CD4-positive, alpha-beta T cell treated with Interleukin-2 at 100 ng/mL for 4 hours (primary cell): ENCODE results near the gene CCDC88C.
A peak's percentile ranks its signal among the peaks of the same experiment; 100 is the strongest.

Experiments used
- DNase-seq: peaks from one replicate; pipeline ENCODE4 v3.0.0-alpha.2; 2020; ENCODE audit warnings: low spot score

Gene CCDC88C

DNA sequence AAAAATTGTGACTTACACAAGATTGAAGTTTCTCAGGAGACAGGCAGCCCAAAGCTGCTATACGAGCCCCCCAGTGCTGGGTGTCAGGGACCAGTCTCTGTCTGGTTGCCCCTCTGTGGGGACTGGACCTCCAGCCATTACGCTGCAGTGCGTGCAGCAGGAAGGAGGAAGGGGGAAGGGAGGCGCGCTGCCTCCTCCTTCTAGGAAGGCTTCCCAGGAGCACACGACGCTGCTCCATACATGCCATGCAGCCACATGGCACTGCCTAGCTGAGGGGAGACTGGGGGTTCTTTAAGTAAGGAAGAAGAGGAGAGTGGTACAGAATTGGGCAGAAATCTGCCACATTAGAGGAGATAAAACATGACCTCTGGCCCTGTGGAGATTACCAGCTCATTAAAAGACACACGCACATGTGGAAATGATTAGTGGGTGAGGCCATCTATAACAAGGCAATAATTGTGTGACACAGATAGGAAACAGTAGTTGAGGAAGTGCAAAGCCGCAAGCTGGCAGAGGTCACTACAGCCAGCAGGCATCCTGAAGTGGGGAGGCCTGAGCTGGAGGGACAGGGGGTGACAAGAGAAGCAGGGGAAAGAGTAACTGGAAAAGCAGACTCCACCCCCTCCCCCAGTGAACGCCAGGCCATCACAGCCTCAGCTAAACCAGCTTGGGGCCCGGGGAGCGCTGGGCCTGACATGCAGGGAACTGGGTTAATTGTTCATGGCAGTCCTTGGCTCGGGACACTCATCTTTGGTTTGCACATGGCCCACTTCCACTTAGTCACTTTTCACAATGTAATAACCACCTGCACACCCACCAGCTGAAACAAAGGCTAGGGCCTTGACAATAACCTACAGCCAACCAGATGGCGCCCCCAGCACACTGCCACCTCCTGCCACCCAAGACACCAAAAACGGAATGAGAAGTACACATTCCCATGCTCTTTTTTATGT lies 39.6 kb downstream of the CCDC88C start:
- DNase-seq, result peak; percentile 65

DNA sequence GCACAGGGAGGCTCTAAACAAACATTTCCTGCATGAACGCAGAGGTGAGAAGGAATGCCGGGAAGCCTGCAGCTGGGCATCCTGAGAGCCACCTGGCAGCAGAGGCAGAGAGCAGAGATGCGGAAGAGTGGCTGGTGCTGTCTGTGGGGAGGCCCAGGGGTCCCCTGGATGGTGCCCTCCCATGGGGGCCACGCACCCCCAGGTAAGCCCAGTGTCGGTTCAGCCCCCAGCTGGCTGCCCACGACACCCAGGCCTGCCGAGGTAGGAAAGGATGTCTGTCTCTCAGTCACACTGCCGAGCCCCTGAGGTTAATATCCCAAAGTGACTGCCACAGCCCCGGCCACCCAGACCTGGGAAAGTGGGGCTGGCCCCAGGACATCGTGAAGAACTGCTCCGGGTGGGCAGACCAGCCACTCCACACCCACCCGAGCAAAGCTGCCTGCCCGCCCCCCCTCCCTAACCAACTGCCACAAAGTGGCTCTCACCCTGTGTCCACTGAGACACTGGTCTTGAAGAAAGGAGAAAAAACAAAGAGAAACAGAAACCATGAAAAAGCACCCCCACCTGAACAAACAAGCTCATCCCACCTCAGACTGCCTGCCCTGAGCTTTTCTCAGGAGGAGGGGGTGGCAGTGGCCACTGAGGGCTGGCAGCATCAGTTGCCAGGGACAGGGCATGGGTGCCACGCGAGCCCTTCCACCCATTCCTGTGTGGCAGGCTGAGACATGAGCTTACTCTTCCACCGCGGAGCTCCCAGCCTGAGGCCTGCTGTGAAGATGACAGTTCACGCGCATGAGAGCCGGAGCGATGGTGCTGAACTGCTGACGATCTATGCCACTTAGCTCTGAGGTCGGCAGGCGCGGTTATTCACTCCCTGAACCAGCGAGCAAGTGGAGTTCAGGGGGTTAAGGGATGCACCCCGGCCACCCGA lies 40.8 kb downstream of the CCDC88C start:
- DNase-seq, result no peak

DNA sequence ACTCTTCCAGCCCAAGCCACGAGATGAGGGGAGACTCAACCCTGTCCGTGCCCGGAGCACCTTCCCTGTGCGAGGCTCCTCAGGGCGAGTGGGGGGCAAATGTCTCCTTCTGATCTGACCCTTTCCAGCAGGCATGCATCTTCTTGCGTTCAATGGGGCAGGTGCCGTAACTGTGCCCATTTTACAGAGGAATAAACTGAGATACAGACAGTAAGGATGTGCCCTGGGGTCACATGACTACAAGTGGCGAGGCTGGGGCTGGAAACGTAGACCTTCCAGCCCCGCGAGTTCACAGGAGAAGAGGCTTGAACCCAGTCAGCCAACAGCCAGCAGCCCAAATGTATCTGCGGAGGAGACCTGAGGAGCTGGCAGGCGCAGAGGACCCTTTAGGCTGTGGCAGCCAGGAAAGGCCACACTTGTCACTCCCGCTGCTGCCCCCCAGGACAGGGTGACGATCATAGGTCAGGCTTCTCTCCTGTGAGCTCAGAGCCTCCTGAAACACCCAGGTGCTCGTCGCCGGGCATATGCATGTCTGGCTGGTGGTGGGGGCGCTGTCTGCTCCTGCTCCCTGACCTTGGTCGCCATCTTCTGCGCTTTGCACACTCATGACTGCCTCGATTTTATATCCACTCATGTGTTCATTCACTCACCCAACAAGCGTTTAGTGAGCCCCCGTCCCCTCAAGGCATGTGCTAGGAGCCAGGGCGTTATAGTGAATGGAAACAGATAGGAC lies 41.7 kb downstream of the CCDC88C start:
- DNase-seq, result no peak

DNA sequence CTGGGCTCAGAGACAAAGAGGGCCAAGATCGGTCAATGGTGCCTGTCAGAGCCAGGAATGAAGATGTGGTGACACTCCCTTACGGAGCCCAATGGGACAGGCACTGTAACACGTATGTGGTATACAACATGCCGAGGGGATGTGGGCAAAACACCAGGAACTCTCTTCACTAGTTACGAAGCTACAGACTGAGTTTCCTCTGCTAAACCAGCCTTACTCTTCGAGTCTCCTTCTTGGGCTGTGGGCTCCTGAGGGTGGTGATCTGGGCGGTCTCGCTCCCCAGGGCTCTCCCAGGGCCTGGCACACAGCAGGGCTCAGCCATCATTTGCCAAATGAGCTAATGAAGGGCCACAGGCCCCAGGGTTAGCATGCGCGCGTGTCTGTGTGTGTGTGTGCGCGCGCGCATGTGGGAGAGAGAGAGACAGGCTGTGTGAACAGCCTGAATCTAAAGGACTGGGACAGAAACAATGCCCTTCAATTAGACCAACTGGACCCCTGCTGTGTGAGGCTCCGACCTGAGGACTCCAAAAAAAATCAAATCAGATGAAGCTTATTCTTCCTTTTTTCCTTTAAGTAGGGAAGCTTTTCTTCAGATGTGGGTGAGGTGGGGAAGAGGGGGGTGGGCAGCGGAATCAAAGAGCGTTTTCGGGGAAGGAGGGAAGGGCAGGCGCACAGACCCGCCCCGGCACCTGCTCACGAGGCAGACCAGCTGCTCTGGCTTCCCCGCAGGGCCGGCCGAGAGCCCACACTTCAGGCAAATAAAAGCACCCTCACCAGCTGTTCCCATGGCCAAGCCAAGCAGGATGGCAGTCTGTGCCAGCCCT lies 42.5 kb downstream of the CCDC88C start:
- DNase-seq, result no peak

DNA sequence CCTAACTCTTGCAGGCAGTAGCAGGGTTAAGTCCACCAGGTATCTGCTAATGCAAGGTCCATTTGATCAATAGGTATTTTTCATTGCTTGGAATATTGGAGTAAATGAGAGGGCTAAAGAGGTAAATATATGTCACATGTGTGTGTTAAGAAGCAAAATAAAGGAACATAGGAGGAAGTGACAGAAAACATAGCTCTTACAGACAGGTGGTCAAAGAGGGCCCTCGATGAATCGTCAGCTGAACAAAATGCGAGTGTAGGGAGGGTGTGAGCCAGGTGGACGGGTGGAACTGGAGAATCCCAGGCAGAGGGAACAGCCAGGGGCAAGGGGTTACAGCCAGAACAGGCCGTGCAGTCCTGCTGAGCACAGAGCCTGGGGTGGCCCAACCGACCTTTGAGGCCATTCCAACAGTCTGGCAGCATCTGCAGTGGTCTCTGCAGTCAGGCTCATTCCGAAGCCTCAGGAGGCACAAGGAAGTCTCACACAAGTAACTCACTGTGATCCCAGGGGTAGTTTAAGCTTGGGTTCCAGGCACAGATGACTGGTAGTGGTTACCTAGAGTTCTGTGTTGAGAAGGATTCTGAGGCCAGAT lies 43.2 kb downstream of the CCDC88C start:
- DNase-seq, result no peak

DNA sequence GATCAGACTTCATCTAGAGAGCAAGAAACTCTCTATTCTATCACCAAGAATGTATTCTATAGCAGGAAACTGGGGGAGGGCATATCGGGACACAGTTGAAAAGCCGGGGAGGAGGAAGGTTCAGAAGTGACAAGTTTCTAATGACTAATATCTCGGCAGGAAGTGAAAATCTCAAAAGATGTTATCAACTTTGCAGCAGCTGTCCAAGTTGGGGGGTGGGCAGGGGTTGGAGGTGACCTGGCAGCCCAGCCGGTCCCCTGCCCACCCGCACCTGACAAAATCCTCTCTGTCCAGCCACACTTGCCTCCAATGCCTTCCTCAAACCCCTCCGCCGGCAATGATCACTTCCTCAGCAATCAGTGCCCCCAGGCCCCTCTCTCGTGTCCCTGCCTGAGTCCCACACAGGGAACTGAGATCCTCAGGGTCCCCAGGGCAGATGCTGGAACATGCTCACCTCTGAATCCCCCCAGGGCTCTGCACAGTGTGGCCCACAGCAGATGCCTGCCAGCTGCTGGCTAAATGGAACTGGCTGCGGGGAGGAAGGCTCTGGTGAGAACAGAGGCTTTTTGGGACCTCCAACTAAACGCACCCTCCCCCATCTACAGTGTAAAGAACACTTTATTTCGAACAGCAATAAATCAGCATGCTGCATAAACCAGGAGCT lies 43.9 kb downstream of the CCDC88C start:
- peak; percentile 72 for DNase-seq

DNA sequence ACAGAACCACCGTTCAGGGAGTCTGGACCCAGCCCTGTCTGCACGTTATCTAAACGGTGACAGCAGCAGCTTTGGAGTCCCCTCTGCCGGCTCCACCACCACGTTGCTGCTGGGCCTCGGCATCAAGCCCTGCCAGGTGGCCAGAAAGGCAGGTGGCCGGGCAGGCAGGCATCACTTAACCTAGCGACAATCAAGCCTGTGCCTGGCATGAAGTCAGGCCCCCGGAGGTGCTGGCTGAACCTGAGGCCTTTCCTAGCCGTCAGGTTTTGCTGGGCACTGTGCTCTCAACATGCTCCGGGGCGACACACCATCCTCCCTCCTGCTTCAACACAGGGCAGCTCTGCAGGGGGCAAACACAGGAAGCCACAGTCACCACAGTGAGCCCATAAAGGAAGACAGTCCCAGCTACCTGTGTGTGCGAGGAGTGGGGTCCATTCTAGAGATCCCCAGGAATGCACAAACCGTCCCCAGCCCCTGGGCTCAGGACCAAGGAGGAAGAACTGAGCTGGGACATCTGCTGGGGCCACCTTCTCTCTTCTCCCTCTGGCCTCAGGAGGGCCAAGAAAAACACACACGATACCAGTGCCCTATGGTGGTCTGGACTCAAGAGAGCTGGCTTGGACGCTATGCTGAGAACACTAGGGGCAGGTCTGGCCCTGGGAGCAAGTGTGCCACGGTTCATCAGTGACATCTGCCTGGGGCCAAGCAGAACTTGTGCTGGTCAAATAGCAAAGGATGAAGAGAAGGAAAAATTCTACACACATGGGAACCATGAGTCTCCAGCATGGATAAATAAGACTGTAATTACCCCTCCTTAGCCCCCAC lies 44.7 kb downstream of the CCDC88C start:
- peak; percentile 42 for DNase-seq

DNA sequence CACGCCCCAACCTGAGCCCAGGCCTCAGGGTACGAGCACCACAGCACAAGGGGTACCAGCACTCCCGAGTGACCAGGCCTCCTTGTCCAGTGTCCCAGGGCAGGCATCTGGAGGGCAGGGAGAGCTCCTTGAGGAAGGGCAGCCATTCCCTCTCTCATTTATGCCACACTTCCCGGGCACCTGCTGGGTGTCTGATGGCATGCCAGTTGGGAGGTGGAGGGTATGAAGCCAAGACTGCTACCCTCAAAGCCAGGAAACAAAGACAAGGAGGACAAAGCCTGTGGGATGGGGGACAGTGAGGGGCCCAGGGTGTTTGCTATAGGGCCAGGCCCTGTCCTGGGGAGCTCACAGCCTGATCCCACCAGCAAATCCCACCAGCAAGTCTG lies 45.6 kb downstream of the CCDC88C start:
- no peak for DNase-seq

DNA sequence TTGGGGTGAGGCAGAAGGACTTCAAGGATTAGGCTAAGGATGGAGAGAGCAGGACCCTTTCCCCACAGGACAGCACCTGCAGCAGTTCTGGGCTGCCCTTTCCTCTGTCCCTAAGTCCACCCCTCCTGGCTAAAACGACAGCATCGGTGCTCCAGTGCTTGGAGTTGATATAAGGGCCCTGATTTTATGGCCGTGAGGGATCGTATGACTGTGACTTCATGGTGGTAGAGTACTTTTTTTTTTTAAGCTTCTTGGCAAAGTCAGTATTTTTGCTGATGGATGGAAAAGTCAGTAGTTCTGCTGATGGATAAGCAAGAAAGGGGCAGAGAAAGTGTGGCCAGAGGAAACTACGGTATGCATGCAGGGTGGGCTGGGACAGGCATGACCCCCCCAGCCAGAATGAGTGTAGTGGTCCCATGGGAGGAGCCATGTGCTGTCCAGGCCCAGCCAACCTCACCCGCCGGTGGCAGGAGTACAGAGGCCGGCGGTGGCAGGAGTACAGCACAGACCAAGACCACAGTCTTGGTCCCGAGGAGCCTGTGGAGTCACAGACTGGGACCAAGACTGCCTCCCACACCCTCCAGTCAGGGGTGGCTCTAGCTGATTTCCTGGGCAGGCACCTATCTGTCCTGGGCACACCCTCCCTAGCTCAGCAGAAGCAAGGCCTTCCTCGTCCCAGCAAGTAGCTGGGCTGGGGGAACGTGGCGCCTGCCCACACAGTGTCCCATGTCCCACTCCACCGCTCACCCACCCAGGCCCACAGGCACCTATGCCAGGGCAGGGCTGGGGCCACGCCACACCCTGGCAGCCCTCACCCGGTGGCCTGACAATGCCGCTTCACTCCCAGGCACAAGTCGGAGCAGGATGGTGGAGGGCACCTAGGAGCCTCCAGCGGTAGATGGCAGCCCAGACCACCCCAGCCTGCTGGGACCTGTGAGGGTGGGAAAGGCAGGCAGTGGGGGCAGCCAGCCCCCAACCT lies 46.3 kb downstream of the CCDC88C start:
- DNase-seq, result no peak

DNA sequence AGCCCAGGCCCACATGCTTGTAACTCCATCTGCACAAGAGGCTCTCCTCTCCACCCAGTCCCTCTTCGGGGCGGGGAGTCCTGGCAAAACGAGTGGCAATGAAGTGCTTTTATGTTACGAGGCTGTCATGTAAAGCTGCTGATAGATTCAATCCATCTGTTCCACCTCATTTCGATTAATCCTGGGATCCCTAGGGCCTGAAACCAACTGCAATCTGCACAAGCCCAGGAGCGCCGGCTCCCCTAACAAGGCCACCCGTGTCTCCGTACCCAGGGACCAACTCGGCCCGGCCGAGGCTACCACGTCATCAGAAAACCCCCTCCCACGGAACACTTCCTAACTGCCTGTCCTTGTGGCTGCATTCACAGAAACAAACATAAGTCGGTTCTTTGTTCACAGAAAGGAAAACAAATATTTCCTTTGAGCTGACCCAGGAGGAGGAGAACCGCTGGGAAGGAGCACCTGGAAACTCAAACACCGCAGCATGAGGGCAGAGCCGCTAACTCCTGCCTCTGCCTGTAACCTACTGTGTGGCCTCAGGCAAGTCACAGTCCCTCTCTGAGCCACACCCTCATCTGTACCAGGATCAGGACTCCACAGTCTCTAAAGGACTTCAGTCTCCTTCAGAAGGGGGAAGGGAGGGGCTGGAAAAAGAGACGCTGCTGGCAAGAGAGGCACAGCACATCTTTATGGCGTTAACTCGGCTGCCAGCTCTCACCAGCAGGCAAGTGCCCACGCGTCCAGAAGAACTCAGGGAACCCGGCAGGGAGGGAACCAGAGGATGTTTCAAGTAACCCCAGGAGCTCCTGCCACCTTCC lies 47.8 kb downstream of the CCDC88C start:
- peak; percentile 49 for DNase-seq

DNA sequence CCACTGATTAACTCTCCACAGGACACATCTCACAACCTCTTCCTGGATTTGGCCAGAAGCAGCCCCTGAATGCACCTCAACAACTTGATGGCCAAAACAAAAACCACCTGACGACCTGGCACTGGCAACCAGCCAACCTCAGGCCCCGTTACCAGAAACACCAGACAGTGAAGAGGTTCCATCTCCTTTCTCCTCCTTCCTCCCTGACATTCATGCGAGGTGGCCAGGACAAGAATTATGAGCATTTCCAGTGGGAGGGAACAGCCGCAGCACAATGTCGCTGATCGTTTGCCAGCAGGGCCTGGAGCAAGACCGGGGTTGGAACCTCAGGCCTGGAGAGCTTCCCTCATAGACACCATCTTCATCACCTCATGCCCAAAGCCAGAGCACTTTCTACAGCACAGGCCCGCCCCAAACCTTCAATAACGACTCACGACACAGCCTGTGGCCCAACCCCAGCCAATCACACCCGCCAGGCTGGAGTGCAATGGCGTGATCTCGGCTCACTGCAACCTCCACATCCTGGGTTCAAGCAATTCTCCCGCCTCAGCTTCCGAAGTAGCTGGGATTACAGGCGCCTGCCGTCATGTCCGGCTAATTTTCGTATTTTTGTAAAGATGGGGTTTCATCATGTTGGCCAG lies 48.7 kb downstream of the CCDC88C start:
- DNase-seq, result no peak

DNA sequence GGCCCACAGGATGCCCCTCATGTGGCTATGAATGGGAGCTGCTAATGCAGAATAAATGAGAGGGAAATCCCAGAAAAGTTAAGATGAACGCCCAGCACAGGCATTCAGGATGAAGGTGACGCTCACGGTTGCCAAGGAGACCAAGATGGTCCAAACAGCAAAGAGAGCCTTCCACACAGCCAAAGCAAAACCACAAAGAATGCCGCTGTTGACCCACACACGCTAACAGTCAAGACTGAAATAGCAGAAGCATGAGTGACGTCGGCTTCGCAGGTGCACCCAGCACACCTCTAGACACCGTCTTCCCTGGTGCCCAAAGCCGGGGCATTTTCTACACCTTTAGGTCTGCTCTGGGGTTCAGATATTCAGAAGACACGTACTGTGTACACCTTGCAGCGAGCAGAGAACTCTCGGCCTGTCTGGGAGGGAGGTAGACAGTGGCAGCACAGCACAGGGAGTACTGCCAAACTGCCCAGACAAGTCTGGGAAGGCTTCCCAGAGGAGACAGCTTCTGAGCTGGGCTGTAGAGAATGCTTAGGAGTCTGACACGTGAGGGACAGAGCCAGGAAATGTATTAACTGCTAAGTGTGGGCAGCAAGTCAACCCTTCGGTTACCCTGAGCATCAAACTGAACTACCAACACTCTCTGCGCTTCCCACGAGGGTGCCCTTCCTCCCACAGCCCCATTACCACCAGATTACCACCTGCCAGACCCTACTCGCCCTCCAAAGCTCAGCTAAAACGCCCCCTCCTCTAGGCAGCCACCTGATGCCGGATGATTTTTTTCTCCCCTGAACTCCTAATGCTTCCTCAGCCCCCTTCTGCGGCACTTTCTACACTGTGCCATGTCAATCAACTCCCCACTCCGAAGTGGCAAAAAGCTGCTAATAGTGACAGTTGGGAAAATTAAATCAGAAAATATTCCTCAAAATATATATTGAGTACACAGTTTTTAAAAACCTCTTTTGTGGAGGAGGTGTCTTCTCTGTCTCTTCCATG lies 50.1 kb downstream of the CCDC88C start:
- DNase-seq, result peak; percentile 82

DNA sequence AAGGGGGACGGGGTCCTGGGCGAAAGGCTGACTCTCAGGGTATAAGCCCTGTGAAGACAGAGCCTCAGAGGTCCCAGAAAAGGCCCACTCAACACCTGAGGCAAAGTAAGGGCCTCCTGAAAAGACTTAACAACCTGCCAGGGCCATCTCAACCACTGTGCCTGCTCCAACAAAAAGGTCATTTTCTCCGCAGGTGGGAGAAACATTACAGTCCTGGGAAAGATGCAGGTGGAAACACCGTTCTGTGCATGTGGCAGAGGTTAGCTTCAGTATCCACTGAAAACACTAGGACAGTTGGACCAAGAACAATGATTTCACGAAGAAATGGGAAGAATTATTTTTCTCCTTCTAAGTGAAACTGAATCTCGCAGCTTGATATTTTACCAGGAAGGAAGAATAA lies 50.9 kb downstream of the CCDC88C start:
- no peak for DNase-seq

DNA sequence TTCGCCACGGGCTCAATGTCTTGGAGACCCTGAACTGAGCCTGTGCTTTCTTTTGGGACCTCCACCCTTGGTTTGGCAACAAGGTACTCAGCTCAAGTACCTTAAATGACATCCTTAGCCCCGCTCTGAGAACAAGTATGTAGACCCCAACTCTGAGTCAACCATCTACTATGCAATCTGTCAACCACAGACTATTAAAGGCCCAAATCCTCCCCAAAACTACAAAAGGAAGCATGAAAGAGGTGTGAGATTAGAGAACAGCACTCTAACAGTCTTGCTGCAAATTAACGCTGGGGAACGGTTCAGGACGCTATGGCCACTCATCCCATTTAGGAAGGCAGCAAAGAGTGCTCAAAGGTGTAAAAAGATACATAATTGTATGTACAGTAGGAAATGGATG lies 52.1 kb downstream of the CCDC88C start:
- DNase-seq, result no peak

DNA sequence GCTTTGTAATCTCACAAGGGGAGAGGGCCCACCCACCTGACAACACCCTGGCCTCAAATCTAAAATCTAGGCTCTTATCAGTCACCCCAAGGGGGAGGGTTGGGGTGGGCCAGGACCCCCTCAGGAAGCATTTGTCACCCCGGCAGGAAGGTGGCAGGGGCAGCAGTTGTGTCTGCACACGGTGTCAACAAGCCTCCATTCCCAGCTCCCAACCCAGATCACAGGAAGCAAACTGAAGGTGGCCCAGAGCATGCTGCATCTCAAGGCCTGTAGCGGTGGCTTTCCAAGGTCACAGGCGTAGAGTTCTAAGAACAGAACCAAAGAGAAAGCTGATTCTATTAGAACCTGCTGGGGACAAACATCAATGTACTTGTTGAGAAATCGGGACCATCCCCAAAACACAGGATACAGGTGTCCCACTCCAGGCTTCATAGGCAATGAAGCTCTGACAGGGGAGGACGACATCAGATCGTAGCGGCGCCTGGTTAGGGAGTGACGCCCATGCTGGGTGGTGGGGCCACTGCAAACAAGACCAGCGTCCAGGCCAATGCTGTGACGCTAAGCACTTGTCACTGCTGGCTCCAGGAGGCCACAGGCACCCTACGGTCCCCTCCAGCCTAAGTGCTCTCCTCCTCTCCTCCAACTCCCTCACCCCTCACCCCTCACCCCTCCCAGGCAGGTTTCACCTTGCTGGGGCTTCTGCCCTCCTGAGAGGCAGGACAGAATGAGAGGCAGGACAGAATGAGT lies 52.9 kb downstream of the CCDC88C start:
- DNase-seq, result no peak
